GM12878 (cell line): ENCODE data around the gene NDUFB1. TPM values are rescaled to one million over a fixed set of nuclear protein-coding genes. Genes with fewer than 3 reads are reported as not detected.

ENCODE experiments used
- CEBPB ChIP-seq, 2 experiments: fragments of 150-350 bp in 1 of 2; IDR thresholded peaks; 2 replicates each; pipeline ENCODE4 v1.6.1; 2012 to 2014; ENCODE audit warnings: low read depth in 2 of 2, low read length in 2 of 2, borderline replicate concordance in 1 of 2, inconsistent platforms in 1 of 2
- EP300 ChIP-seq, 2 experiments: fragments of 150-350 bp in 1 of 2; IDR thresholded peaks; 2 replicates each; pipeline ENCODE4 v1.6.1; 2011 to 2012; ENCODE audit warnings: low read depth in 2 of 2, low read length in 2 of 2, borderline replicate concordance in 1 of 2, improper control_type of control experiment in 1 of 2, inconsistent platforms in 1 of 2; ENCODE audit not compliant: control insufficient read depth in 1 of 2
- HDGF ChIP-seq: fragments of 450-650 bp; IDR thresholded peaks from 2 replicates; pipeline ENCODE4 v1.6.1; 2016; ENCODE audit warnings: antibody characterized with exemption
- HSF1 ChIP-seq: fragments of 150-350 bp; IDR thresholded peaks from 2 replicates; pipeline ENCODE4 v1.6.1; 2014; ENCODE audit warnings: mild to moderate bottlenecking, low read depth, low read length
- IKZF1 ChIP-seq: fragments of 450-650 bp; conservative IDR thresholded peaks from 2 replicates; pipeline ENCODE4 v1.6.1; 2017; ENCODE audit warnings: antibody characterized with exemption, mild to moderate bottlenecking
- MEF2A ChIP-seq: IDR thresholded peaks from 2 replicates; pipeline ENCODE4 v1.6.1; 2011; ENCODE audit warnings: low read depth, mild to moderate bottlenecking, low read length, moderate library complexity; ENCODE audit not compliant: insufficient read depth
- MXI1 ChIP-seq: fragments of 150-350 bp; IDR thresholded peaks from 2 replicates; pipeline ENCODE4 v1.6.1; 2011; ENCODE audit warnings: low read depth, mild to moderate bottlenecking, inconsistent platforms, low read length, improper control_type of control experiment
- NKRF ChIP-seq: fragments of 450-650 bp; conservative IDR thresholded peaks from 2 replicates; pipeline ENCODE4 v1.6.1; 2017; ENCODE audit warnings: mild to moderate bottlenecking, moderate library complexity
- POLR2AphosphoS5 ChIP-seq: IDR thresholded peaks from 2 replicates; pipeline ENCODE4 v1.6.1; 2011; ENCODE audit warnings: mild to moderate bottlenecking, low read length, inconsistent platforms
- PRDM15 ChIP-seq: fragments of 450-650 bp; formaldehyde crosslinking; IDR thresholded peaks from 2 replicates; pipeline ENCODE4 v1.4.0; 2020; ENCODE audit warnings: mild to moderate bottlenecking, moderate library complexity
- RAD21 ChIP-seq: IDR thresholded peaks from 2 replicates; pipeline ENCODE4 v1.6.1; 2011; ENCODE audit warnings: mild to moderate bottlenecking, low read depth, low read length, moderate library complexity; ENCODE audit not compliant: insufficient read depth
- SMAD5 ChIP-seq: IDR thresholded peaks from 2 replicates; pipeline ENCODE4 v1.6.1; 2016; ENCODE audit warnings: antibody characterized with exemption, low read depth
- SMARCA5 ChIP-seq: fragments of 450-650 bp; IDR thresholded peaks from 2 replicates; pipeline ENCODE4 v1.6.1; 2017; ENCODE audit warnings: mild to moderate bottlenecking
- SMC3 ChIP-seq: IDR thresholded peaks from 2 replicates; pipeline ENCODE4 v1.6.1; 2011; ENCODE audit warnings: low read length, improper control_type of control experiment, borderline replicate concordance
- STAT1 ChIP-seq: fragments of 450-650 bp; conservative IDR thresholded peaks from 2 replicates; pipeline ENCODE4 v1.6.1; 2014; ENCODE audit warnings: antibody characterized with exemption, mild to moderate bottlenecking
- WRNIP1 ChIP-seq: IDR thresholded peaks from 2 replicates; pipeline ENCODE4 v1.6.1; 2011; ENCODE audit warnings: low read depth, low read length, improper control_type of control experiment, borderline replicate concordance
- ZBTB40 ChIP-seq: fragments of 450-650 bp; IDR thresholded peaks from 2 replicates; pipeline ENCODE4 v1.6.1; 2016; ENCODE audit warnings: mild to moderate bottlenecking, moderate library complexity, borderline replicate concordance
- polyA plus RNA-seq, 11 experiments: library from polyadenylated mRNA; depleted of rRNA in 4 of 11; unstranded in 6 of 11; stranded (reverse) in 5 of 11; fragments of >200 nt; fragmentation: Nextera tagmentation in 4 of 11; fragmentation: Illumina TruSeq in 1 of 11; extraction: Ambion mirVana in 4 of 11; extraction: Trizol in 1 of 11; gene quantifications; 1 replicate in 1 of 11; 2 replicates in 10 of 11; pipeline versions ENCODE4 v1.2.1 to v1.2.3, GENCODE V29; 2011 to 2016; ENCODE audit warnings: inconsistent platforms in 2 of 11, missing spikeins in 2 of 11, low read depth in 1 of 11
- total RNA-seq, 4 experiments: library from RNA; depleted of rRNA in 3 of 4; stranded (reverse); fragments of >200 nt in 3 of 4; fragmentation: Illumina TruSeq in 1 of 4; extraction: Trizol in 1 of 4; gene quantifications; 2 replicates each; pipeline versions ENCODE4 v1.2.1 to v1.2.3, GENCODE V29; 2013 to 2021

Gene NDUFB1
- total and polyA plus RNA-seq, 10 of the 15 experiments (the other 5 are each of a cell fraction or from before 2014, with no cell fraction given), result 132 to 919 (median 561) TPM

- TF ChIP-seq ZBTB40 (no peak), EP300 (IDR thresholded peaks at IDR 0.05; ENCODE audit: borderline replicate concordance in 1 of 2, control insufficient read depth in 1 of 2, low read depth in 2 of 2, low read length in 2 of 2) (0 out of 4 replicates have a peak, but pooled peaks of 1 of the 2 experiments have one; percentile 24), HDGF (no peak), SMAD5 (no peak), IKZF1 (peak; percentile 78), HSF1 (no peak), STAT1 (no peak), NKRF (peak; percentile 82; the same call in 1 of the 2 replicates), CEBPB (IDR thresholded peaks at IDR 0.05; ENCODE audit: borderline replicate concordance in 1 of 2, low read depth in 2 of 2, low read length in 2 of 2) (no peak), SMC3 (peak; percentile 13; the same call in 1 of the 2 replicates), MEF2A (no peak), POLR2AphosphoS5 (peak; percentile 61; the same call in 1 of the 2 replicates), SMARCA5 (0 out of 2 replicates have a peak, but pooled peaks have one; percentile 45), MXI1 (peak; percentile 39; the same call in 1 of the 2 replicates), WRNIP1 (no peak), PRDM15 (CRISPR knock-in tag) (no peak), RAD21 (peak; percentile 39)
These were observed 15.2 kb downstream of the NDUFB1 start, which contains the start of gene ATXN3 (continued) for GRCh38 chr14:92106143-92106926.
